ENCODE measurements around the gene XYLT1. TPM values are rescaled to one million over a fixed set of nuclear protein-coding genes. Genes with fewer than 3 reads are reported as not detected.

Gene XYLT1
- polyA plus RNA-seq, 1 donor from 2014 or later: 3.3 TPM

DNA sequence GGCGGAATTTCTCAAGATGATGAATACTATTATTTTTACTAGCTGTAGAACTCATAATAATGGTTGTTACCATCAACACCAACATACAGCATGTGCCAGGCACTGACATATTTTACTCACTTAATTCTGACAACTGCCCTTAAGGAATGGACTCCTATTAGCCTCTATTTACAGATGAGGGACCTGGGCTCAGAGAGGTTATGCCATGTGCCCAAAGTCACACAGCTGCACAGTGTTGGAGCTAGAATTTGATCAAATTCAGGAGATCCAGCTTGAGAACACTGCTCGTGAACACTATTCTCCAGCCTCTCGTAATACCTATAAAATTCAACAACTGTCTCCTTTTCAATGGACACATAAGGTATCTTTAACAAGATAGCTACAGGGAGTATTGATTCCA lies 97.2 kb downstream of the XYLT1 start:
- Histone ChIP-seq H3K4me3 (ENCODE audit: low read length) (no peak overlapping the region), H4K20me1 (ENCODE audit: insufficient read depth) (no peaks in the 10 kb centered on the region), H3K79me2 (replicated peaks; ENCODE audit: insufficient read depth, low read length) (no peaks in the 10 kb centered on the region), H3K27me3 (ENCODE audit: insufficient read depth, low read depth, low read length) (no peaks in the 10 kb centered on the region), H3K9ac (ENCODE audit: low read length) (no peak overlapping the region), H3K9me3 (ENCODE audit: low read length) (no peaks in the 10 kb centered on the region), H3K36me3 (ENCODE audit: insufficient read depth, low read length) (no peaks in the 10 kb centered on the region), H3K27ac (ENCODE audit: low read length) (no peak overlapping the region), H2AFZ (ENCODE audit: low read depth, low read length) (no peak overlapping the region), H3K9me2 (ENCODE audit: insufficient read depth, low read length) (no peaks in the 10 kb centered on the region), H3K4me2 (ENCODE audit: low read length) (no peak overlapping the region), H3F3A (ENCODE audit: insufficient read depth, low read length, poor library complexity, severe bottlenecking) (no peaks in the 10 kb centered on the region)
- TF ChIP-seq, protein P1, sequence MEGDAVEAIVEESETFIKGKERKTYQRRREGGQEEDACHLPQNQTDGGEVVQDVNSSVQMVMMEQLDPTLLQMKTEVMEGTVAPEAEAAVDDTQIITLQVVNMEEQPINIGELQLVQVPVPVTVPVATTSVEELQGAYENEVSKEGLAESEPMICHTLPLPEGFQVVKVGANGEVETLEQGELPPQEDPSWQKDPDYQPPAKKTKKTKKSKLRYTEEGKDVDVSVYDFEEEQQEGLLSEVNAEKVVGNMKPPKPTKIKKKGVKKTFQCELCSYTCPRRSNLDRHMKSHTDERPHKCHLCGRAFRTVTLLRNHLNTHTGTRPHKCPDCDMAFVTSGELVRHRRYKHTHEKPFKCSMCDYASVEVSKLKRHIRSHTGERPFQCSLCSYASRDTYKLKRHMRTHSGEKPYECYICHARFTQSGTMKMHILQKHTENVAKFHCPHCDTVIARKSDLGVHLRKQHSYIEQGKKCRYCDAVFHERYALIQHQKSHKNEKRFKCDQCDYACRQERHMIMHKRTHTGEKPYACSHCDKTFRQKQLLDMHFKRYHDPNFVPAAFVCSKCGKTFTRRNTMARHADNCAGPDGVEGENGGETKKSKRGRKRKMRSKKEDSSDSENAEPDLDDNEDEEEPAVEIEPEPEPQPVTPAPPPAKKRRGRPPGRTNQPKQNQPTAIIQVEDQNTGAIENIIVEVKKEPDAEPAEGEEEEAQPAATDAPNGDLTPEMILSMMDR (IDR thresholded peaks at IDR 0.05; ENCODE audit: poor library complexity, severe bottlenecking): no peak
- no peak for TF ChIP-seq EZH2 (IDR thresholded peaks at IDR 0.05; ENCODE audit: borderline replicate concordance, insufficient read depth, low read length, poor library complexity, severe bottlenecking)
- TF ChIP-seq MXI1 (conservative IDR thresholded peaks at IDR 0.05; ENCODE audit: poor library complexity, severe bottlenecking): no peak
- TF ChIP-seq POLR2AphosphoS5 (IDR thresholded peaks at IDR 0.05): no peak
- TF ChIP-seq SMC3 (conservative IDR thresholded peaks at IDR 0.05; ENCODE audit: poor library complexity): no peak
- TF ChIP-seq EP300 (conservative IDR thresholded peaks at IDR 0.05; ENCODE audit: poor library complexity, severe bottlenecking): no peak
- no peak for TF ChIP-seq TAF1 (IDR thresholded peaks at IDR 0.05; ENCODE audit: low read depth)
- TF ChIP-seq RAD21 (conservative IDR thresholded peaks at IDR 0.05): no peak
- TF ChIP-seq, protein P2, sequence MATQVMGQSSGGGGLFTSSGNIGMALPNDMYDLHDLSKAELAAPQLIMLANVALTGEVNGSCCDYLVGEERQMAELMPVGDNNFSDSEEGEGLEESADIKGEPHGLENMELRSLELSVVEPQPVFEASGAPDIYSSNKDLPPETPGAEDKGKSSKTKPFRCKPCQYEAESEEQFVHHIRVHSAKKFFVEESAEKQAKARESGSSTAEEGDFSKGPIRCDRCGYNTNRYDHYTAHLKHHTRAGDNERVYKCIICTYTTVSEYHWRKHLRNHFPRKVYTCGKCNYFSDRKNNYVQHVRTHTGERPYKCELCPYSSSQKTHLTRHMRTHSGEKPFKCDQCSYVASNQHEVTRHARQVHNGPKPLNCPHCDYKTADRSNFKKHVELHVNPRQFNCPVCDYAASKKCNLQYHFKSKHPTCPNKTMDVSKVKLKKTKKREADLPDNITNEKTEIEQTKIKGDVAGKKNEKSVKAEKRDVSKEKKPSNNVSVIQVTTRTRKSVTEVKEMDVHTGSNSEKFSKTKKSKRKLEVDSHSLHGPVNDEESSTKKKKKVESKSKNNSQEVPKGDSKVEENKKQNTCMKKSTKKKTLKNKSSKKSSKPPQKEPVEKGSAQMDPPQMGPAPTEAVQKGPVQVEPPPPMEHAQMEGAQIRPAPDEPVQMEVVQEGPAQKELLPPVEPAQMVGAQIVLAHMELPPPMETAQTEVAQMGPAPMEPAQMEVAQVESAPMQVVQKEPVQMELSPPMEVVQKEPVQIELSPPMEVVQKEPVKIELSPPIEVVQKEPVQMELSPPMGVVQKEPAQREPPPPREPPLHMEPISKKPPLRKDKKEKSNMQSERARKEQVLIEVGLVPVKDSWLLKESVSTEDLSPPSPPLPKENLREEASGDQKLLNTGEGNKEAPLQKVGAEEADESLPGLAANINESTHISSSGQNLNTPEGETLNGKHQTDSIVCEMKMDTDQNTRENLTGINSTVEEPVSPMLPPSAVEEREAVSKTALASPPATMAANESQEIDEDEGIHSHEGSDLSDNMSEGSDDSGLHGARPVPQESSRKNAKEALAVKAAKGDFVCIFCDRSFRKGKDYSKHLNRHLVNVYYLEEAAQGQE (IDR thresholded peaks at IDR 0.05; ENCODE audit: borderline replicate concordance): no peak

DNA sequence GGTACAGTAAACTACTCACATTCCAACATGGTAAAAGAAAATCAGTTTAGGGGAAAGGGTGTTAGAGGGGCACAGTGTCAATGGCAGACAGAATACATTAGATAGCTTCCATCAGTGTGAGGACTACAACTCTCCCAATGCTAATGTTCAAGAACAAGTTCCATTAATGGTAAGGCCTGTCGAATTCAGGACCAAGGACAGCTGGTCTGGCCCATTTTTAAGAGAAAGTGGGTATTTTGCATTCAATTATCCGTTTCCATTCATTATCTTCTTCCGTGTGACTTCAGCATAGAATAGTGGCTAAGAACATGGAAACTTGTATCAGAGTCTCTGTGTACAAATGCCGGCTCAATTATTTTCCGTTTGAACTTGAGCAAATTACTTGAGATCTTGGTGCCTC lies 98.4 kb downstream of the XYLT1 start:
- Histone ChIP-seq H3K4me3 (ENCODE audit: low read length) (no peak overlapping the region), H3K9me3 (ENCODE audit: low read length) (no peaks in the 10 kb centered on the region), H3K27ac (ENCODE audit: low read length) (no peak overlapping the region), H3K79me2 (replicated peaks; ENCODE audit: insufficient read depth, low read length) (peaks cover 4% of the 10 kb centered on the region), H3K9me2 (ENCODE audit: insufficient read depth, low read length) (no peaks in the 10 kb centered on the region), H3K27me3 (ENCODE audit: insufficient read depth, low read depth, low read length) (no peaks in the 10 kb centered on the region), H3K4me2 (ENCODE audit: low read length) (no peak overlapping the region), H3K36me3 (ENCODE audit: insufficient read depth, low read length) (no peaks in the 10 kb centered on the region), H3K9ac (ENCODE audit: low read length) (no peak overlapping the region), H3F3A (ENCODE audit: insufficient read depth, low read length, poor library complexity, severe bottlenecking) (no peaks in the 10 kb centered on the region), H2AFZ (ENCODE audit: low read depth, low read length) (no peak overlapping the region), H4K20me1 (ENCODE audit: insufficient read depth) (no peaks in the 10 kb centered on the region)
- TF ChIP-seq EP300 (conservative IDR thresholded peaks at IDR 0.05; ENCODE audit: poor library complexity, severe bottlenecking): no peak
- no peak for TF ChIP-seq EZH2 (IDR thresholded peaks at IDR 0.05; ENCODE audit: borderline replicate concordance, insufficient read depth, low read length, poor library complexity, severe bottlenecking)
- no peak for TF ChIP-seq SMC3 (conservative IDR thresholded peaks at IDR 0.05; ENCODE audit: poor library complexity)
- TF ChIP-seq, protein P1 (IDR thresholded peaks at IDR 0.05; ENCODE audit: poor library complexity, severe bottlenecking): no peak
- TF ChIP-seq TAF1 (IDR thresholded peaks at IDR 0.05; ENCODE audit: low read depth): no peak
- no peak for TF ChIP-seq MXI1 (conservative IDR thresholded peaks at IDR 0.05; ENCODE audit: poor library complexity, severe bottlenecking)
- no peak for TF ChIP-seq POLR2AphosphoS5 (IDR thresholded peaks at IDR 0.05)
- TF ChIP-seq, protein P2 (IDR thresholded peaks at IDR 0.05; ENCODE audit: borderline replicate concordance): no peak
- no peak for TF ChIP-seq RAD21 (conservative IDR thresholded peaks at IDR 0.05)
